ENCODE data around the gene TENM3. TPM values are rescaled to one million over a fixed set of nuclear protein-coding genes. Genes with fewer than 3 reads are reported as not detected.

The TENM3 gene
- polyA plus RNA-seq, 1 of the 3 experiments (the other 2 are of a cell fraction): 10.4 TPM

DNA sequence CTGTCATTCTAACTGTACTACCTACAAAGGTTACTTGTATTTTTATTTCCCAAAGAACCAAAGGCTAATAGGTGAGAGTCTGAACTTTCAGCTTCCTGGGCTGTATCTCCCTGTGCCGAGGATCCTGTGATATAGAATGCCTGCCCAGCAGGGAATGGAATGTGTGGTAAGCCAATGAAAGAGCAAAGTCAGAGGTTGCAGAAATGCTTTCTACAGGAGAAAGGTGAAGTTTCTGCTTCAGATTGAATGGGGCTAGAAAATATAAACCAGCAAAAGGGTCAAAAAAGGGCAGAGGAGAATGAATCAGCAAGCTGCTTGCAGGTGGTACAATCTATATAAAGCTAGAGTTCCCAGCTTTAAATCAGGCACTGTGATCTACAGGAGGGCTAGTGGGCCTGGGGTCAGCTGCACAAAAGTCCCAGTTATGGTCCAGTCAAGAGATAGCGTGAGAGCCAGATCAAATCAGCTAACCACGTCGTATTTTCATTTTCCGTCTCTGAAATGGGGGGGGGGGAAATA, 527.9 kb downstream of the TENM3 start:
- CTCF ChIA-PET: interaction anchor here (1.3 kb wide), 1 partner anchor 155 kb away, joined by 3 read pairs; no protein-coding TSS in a partner anchor
- WGBS (ENCODE audit: low lambda C conversion rate): 94% methylated on average over 5 of the region's 5 CpGs

GRCh38 chr4:182775075-182775474, 531.9 kb downstream of the TENM3 start:
- no peaks in the 10 kb centered on the region; a peak in 1 of 4 replicates for H3K4me1 ChIP-seq (ENCODE audit: control insufficient read depth in 1 of 2, insufficient read depth in 2 of 2, low read depth in 1 of 2, low read length in 1 of 2)
- DNase-seq: no peak
- H3K27ac ChIP-seq (ENCODE audit: low read depth in 2 of 2, low read length in 1 of 2): no peak overlapping the region
- H3K79me2 ChIP-seq (ENCODE audit: insufficient read depth): no peaks in the 10 kb centered on the region
- no peak overlapping the region for H3K9ac ChIP-seq
- no peak for TF ChIP-seq NFIC (IDR thresholded peaks at IDR 0.05; ENCODE audit: borderline replicate concordance)
- TF ChIP-seq, protein P1, sequence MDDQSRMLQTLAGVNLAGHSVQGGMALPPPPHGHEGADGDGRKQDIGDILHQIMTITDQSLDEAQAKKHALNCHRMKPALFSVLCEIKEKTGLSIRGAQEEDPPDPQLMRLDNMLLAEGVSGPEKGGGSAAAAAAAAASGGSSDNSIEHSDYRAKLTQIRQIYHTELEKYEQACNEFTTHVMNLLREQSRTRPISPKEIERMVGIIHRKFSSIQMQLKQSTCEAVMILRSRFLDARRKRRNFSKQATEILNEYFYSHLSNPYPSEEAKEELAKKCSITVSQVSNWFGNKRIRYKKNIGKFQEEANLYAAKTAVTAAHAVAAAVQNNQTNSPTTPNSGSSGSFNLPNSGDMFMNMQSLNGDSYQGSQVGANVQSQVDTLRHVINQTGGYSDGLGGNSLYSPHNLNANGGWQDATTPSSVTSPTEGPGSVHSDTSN (IDR thresholded peaks at IDR 0.05): no peak
- TF ChIP-seq NRF1 (IDR thresholded peaks at IDR 0.05; ENCODE audit: low read depth, low read length): no peak
- no peak for TF ChIP-seq TCF12 (IDR thresholded peaks at IDR 0.05)
- TF ChIP-seq FOXM1 (IDR thresholded peaks at IDR 0.05; ENCODE audit: low read depth): no peak
- no peak for TF ChIP-seq IRF3 (IDR thresholded peaks at IDR 0.05; ENCODE audit: low read depth, low read length)
- TF ChIP-seq YY1 (IDR thresholded peaks at IDR 0.05; ENCODE audit: low read depth): no peak
- TF ChIP-seq CHD2 (IDR thresholded peaks at IDR 0.05; ENCODE audit: low read length, partially characterized antibody): no peak
- H3K9me3 ChIP-seq: no peaks in the 10 kb centered on the region
- no peak overlapping the region for H2AFZ ChIP-seq (ENCODE audit: low read depth)
- CTCF ChIA-PET: interaction anchor here (0.8 kb wide), 1 partner anchor 150 kb away, joined by 3 read pairs; no protein-coding TSS in a partner anchor
- peaks cover 5 to 26% of the 10 kb centered on the region in 2 experiments for H3K36me3 ChIP-seq (replicated peaks in 1 of 2; ENCODE audit: control insufficient read depth in 1 of 2, insufficient read depth in 2 of 2, low read length in 1 of 2)
- no peaks in the 10 kb centered on the region for H3K27me3 ChIP-seq (ENCODE audit: insufficient read depth)
- no peaks in the 10 kb centered on the region for H3K9me2 ChIP-seq
- POLR2A ChIA-PET: no interaction called here
- H3K4me2 ChIP-seq: no peak overlapping the region
- no peaks in the 10 kb centered on the region for H3F3A ChIP-seq (replicated peaks; ENCODE audit: insufficient read depth)
- no peak overlapping the region for H3K4me3 ChIP-seq (ENCODE audit: low read depth in 2 of 2, low read length in 1 of 2)
- 92% methylated on average over 8 of the region's 8 CpGs for WGBS (ENCODE audit: low lambda C conversion rate)
- no peaks in the 10 kb centered on the region for H4K20me1 ChIP-seq (ENCODE audit: insufficient read depth)

More for the DNA sequence above, 527.9 kb downstream of the TENM3 start:
- Histone ChIP-seq H3K36me3 (replicated peaks in 1 of 2; ENCODE audit: control insufficient read depth in 1 of 2, insufficient read depth in 2 of 2, low read length in 1 of 2) (peaks cover 5 to 19% of the 10 kb centered on the region in 2 experiments), H3K4me1 (ENCODE audit: control insufficient read depth in 1 of 2, insufficient read depth in 2 of 2, low read depth in 1 of 2, low read length in 1 of 2) (no peaks in the 10 kb centered on the region; a peak in 1 of 4 replicates), H3F3A (replicated peaks; ENCODE audit: insufficient read depth) (no peaks in the 10 kb centered on the region), H3K9me2 (no peaks in the 10 kb centered on the region), H3K27me3 (ENCODE audit: insufficient read depth) (no peaks in the 10 kb centered on the region), H3K9ac (no peak overlapping the region), H3K4me2 (no peak overlapping the region), H3K4me3 (ENCODE audit: low read depth in 2 of 2, low read length in 1 of 2) (no peak overlapping the region), H2AFZ (ENCODE audit: low read depth) (no peak overlapping the region), H4K20me1 (ENCODE audit: insufficient read depth) (no peaks in the 10 kb centered on the region), H3K79me2 (ENCODE audit: insufficient read depth) (no peaks in the 10 kb centered on the region), H3K27ac (ENCODE audit: low read depth in 2 of 2, low read length in 1 of 2) (no peak overlapping the region), H3K9me3 (no peaks in the 10 kb centered on the region)
- DNase-seq: no peak
- TF ChIP-seq REST (IDR thresholded peaks at IDR 0.05; ENCODE audit: low read depth, low read length): no peak
- no peak for TF ChIP-seq TEAD4 (IDR thresholded peaks at IDR 0.05; ENCODE audit: borderline replicate concordance, insufficient read depth)
- no peak for TF ChIP-seq FOXM1 (IDR thresholded peaks at IDR 0.05; ENCODE audit: low read depth)
- TF ChIP-seq RXRA (IDR thresholded peaks at IDR 0.05; ENCODE audit: borderline replicate concordance, low read depth): no peak
- TF ChIP-seq FOXJ3 (CRISPR knock-in tag; IDR thresholded peaks at IDR 0.05): no peak
- TF ChIP-seq JUND (IDR thresholded peaks at IDR 0.05): no peak
- no peak for TF ChIP-seq RAD21 (IDR thresholded peaks at IDR 0.05; ENCODE audit: low read length)
- no peak for TF ChIP-seq CHD2 (IDR thresholded peaks at IDR 0.05; ENCODE audit: low read length, partially characterized antibody)
- TF ChIP-seq, protein P1 (IDR thresholded peaks at IDR 0.05): no peak
- no peak for TF ChIP-seq NRF1 (IDR thresholded peaks at IDR 0.05; ENCODE audit: low read depth, low read length)
- TF ChIP-seq GABPA (IDR thresholded peaks at IDR 0.05; ENCODE audit: low read depth): no peak
- POLR2A ChIA-PET: no interaction called here
